Gastrocnemius medialis (tissue), 4 donors: ENCODE results near the gene FGR. TPM values are rescaled to one million over a fixed set of nuclear protein-coding genes. Genes with fewer than 3 reads are reported as not detected.
"Not testable (repeated sequence)": the region's sequence is repeated elsewhere in the genome, so short reads cannot be mapped to it uniquely, and the experiment has no call there.

ENCODE experiments used
- ATAC-seq, 2 donors: fragments of 150-250 bp; one replicate each; pipeline ENCODE4 v1.9.1; 2016
- DNase-seq, 2 donors: peaks; one replicate each; pipeline ENCODE4 v3.0.0-alpha.2; 2019
- H3K27ac ChIP-seq, 4 donors: fragments of 200-600 bp; sonication (generic); 1 replicate in 1 of 4; 2 replicates in 3 of 4; pipeline ENCODE4 v1.5.1; 2016 to 2018; ENCODE audit warnings: mild to moderate bottlenecking in 2 of 4, moderate library complexity in 1 of 4
- H3K27me3 ChIP-seq, 3 donors: fragments of 200-600 bp; sonication (generic) in 2 of 3; 1 replicate in 1 of 3; 2 replicates in 2 of 3; pipeline versions ENCODE4 v1.5.1 to v1.6.0; 2016 to 2019; ENCODE audit warnings: mild to moderate bottlenecking in 1 of 3, moderate library complexity in 1 of 3
- H3K36me3 ChIP-seq, 2 donors: fragments of 200-600 bp; sonication (generic) in 1 of 2; one replicate each; pipeline ENCODE4 v1.5.1; 2017 to 2018
- H3K4me1 ChIP-seq, 2 donors: fragments of 200-600 bp; sonication (generic) in 1 of 2; one replicate each; pipeline ENCODE4 v1.5.1; 2016 to 2017; ENCODE audit warnings: mild to moderate bottlenecking in 2 of 2
- H3K4me3 ChIP-seq, 4 donors: fragments of 200-600 bp; sonication (generic) in 3 of 4; 1 replicate in 1 of 4; 2 replicates in 3 of 4; pipeline ENCODE4 v1.5.1; 2016 to 2019; ENCODE audit warnings: mild to moderate bottlenecking in 2 of 4
- H3K9me3 ChIP-seq, 3 donors: fragments of 200-600 bp; sonication (generic) in 2 of 3; 1 replicate in 1 of 3; 2 replicates in 2 of 3; pipeline ENCODE4 v1.5.1; 2016 to 2019
- CTCF ChIP-seq, 5 experiments: fragments of 450-650 bp in 3 of 5; fragments of 200-600 bp in 2 of 5; sonication (generic) in 2 of 5; IDR thresholded peaks in 4 of 5; conservative IDR thresholded peaks in 1 of 5; 1 replicate in 4 of 5; 2 replicates in 1 of 5; pipeline ENCODE4 v1.5.1; 2016 to 2019; ENCODE audit warnings: antibody characterized with exemption in 5 of 5, mild to moderate bottlenecking in 3 of 5, moderate library complexity in 3 of 5
- POLR2A ChIP-seq, 2 donors: fragments of 450-650 bp; IDR thresholded peaks; one replicate each; pipeline ENCODE4 v1.6.1; 2017; ENCODE audit warnings: antibody characterized with exemption in 2 of 2, mild to moderate bottlenecking in 2 of 2, moderate library complexity in 2 of 2
- in situ Hi-C, 4 donors: fragments of 200-750 bp; cut with MboI; loops; one replicate each; pipeline versions ENCODE4 v1.15.0 to v1.8.0; 2017; ENCODE audit warnings: low sequenced_read_pairs in 4 of 4
- intact Hi-C: fragments of 100-400 bp; cut with DNase I; formaldehyde crosslinking; loops from one replicate; pipeline ENCODE4 v1.15.1; 2023; ENCODE audit warnings: low total_unique reads
- total RNA-seq, 4 donors: library from RNA; depleted of rRNA; stranded (reverse); fragments of >200 nt; gene quantifications; one replicate each; pipeline versions ENCODE4 v1.1.0 to v1.2.3, GENCODE V29; 2016

The FGR gene
- total RNA-seq, 4 donors from 2014 or later = 1.3 to 5.8 (median 4.7) TPM

GRCh38 chr1:27643600-27644368, 8.8 kb upstream of the FGR start:
- H3K4me3 ChIP-seq = no peak overlapping the region
- TF ChIP-seq CTCF (IDR thresholded peaks at IDR 0.05 in 4 of 5, conservative IDR thresholded peaks at IDR 0.05 in 1 of 5) (peak; percentile 51 to 76 (median 72)), POLR2A (IDR thresholded peaks at IDR 0.05) (no peak)
- peaks cover 8 to 9% of the 10 kb centered on the region in 2 donors for H3K4me1 ChIP-seq
- H3K9me3 ChIP-seq = no peaks in the 10 kb centered on the region
- DNase-seq = no peak
- H3K27ac ChIP-seq = no peak overlapping the region
- in situ Hi-C loops (no loop called here), intact Hi-C loops (no loop called here)
- H3K36me3 ChIP-seq = no peaks in the 10 kb centered on the region
- no peaks in the 10 kb centered on the region for H3K27me3 ChIP-seq
- peak; percentile 60 to 61 for ATAC-seq

- H3K27ac ChIP-seq, H3K4me1 ChIP-seq, H3K27me3 ChIP-seq, in situ Hi-C loops, H3K4me3 ChIP-seq, DNase-seq, ATAC-seq, H3K36me3 ChIP-seq, H3K9me3 ChIP-seq, intact Hi-C loops: not testable (repeated sequence)
Measured at GRCh38 chr1:27640514-27640913, 5.5 kb upstream of the FGR start.

- DNase-seq (no peak), ATAC-seq (no peak)
- Histone ChIP-seq H3K36me3 (no peaks in the 10 kb centered on the region), H3K27me3 (peaks cover 11 to 17% (median 13%) of the 10 kb centered on the region in 3 donors), H3K4me3 (no peak overlapping the region), H3K9me3 (no peaks in the 10 kb centered on the region), H3K27ac (no peak overlapping the region), H3K4me1 (peaks cover 0 to 6% of the 10 kb centered on the region in 2 donors)
- intact Hi-C loops = no loop called here
- TF ChIP-seq POLR2A (IDR thresholded peaks at IDR 0.05) (no peak), CTCF (IDR thresholded peaks at IDR 0.05 in 4 of 5, conservative IDR thresholded peaks at IDR 0.05 in 1 of 5) (no peak)
- in situ Hi-C loops = no loop called here
Measured at GRCh38 chr1:27638805-27639204, 3.8 kb upstream of the FGR start.

- intact Hi-C loops = no loop called here
- ATAC-seq = no peak
- peaks cover 14 to 21% (median 19%) of the 10 kb centered on the region in 3 donors for H3K27me3 ChIP-seq
- H3K4me3 ChIP-seq = no peak overlapping the region
- no peak for DNase-seq
- peaks cover 0 to 7% of the 10 kb centered on the region in 2 donors for H3K4me1 ChIP-seq
- TF ChIP-seq CTCF (IDR thresholded peaks at IDR 0.05 in 4 of 5, conservative IDR thresholded peaks at IDR 0.05 in 1 of 5) (no peak), POLR2A (IDR thresholded peaks at IDR 0.05) (no peak)
- no peaks in the 10 kb centered on the region for H3K9me3 ChIP-seq
- in situ Hi-C loops = no loop called here
- no peaks in the 10 kb centered on the region for H3K36me3 ChIP-seq
- no peak overlapping the region for H3K27ac ChIP-seq
Measured at GRCh38 chr1:27638047-27638734, 3.2 kb upstream of the FGR start.

- H3K9me3 ChIP-seq = no peaks in the 10 kb centered on the region
- no peak for TF ChIP-seq POLR2A (IDR thresholded peaks at IDR 0.05)
- no peak for TF ChIP-seq CTCF (IDR thresholded peaks at IDR 0.05 in 4 of 5, conservative IDR thresholded peaks at IDR 0.05 in 1 of 5)
- H3K4me1 ChIP-seq = peaks cover 11 to 14% of the 10 kb centered on the region in 2 donors
- peak overlapping the region in 3 of 4 donors; percentile 50 to 57 (median 53) for H3K4me3 ChIP-seq
- H3K27ac ChIP-seq = peak overlapping the region; percentile 68 to 84 (median 80)
- H3K36me3 ChIP-seq = no peaks in the 10 kb centered on the region
- intact Hi-C loops (no loop called here), in situ Hi-C loops (no loop called here)
- no peak for ATAC-seq
- peaks cover 14 to 21% (median 21%) of the 10 kb centered on the region in 3 donors for H3K27me3 ChIP-seq
- no peak for DNase-seq
Measured at GRCh38 chr1:27635396-27636142, 584 bp upstream of the FGR start.
